Measurements from ENCODE around the gene CLHC1. TPM values are rescaled to one million over a fixed set of nuclear protein-coding genes. Genes with fewer than 3 reads are reported as not detected.
"Not testable (repeated sequence)": the region's sequence is repeated elsewhere in the genome, so short reads cannot be mapped to it uniquely, and the experiment has no call there.

Gene CLHC1
- total and polyA plus RNA-seq, 2 donors = 9.4 to 20.1 TPM

- not testable (repeated sequence) for H3K4me3 ChIP-seq (ENCODE audit: low read length in 2 of 2); H3K9me3 ChIP-seq (ENCODE audit: control insufficient read depth in 2 of 2, insufficient read depth in 1 of 2, low read length in 1 of 2); H3K36me3 ChIP-seq (ENCODE audit: control insufficient read depth in 2 of 2, insufficient read depth in 2 of 2, low read length in 1 of 2); H3K4me1 ChIP-seq (ENCODE audit: control insufficient read depth in 2 of 2, insufficient read depth in 2 of 2, low read length in 2 of 2); DNase-seq (ENCODE audit: low read depth in 6 of 9, low spot score in 9 of 9); H3K27ac ChIP-seq (ENCODE audit: low read depth in 1 of 2, low read length in 1 of 2); H3K27me3 ChIP-seq (ENCODE audit: control insufficient read depth in 2 of 2, insufficient read depth in 1 of 2, low read length in 1 of 2)
- WGBS = 97% methylated on average over 2 of the region's 2 CpGs
These were observed 88.4 kb downstream of the CLHC1 start for GRCh38 chr2:55143706-55144105.

- no peak for DNase-seq (ENCODE audit: low read depth in 6 of 9, low spot score in 9 of 9)
- Histone ChIP-seq H3K4me1 (ENCODE audit: control insufficient read depth in 2 of 2, insufficient read depth in 2 of 2, low read length in 2 of 2) (peaks cover 0 to 3% of the 10 kb centered on the region in 2 donors), H3K4me3 (ENCODE audit: low read length in 2 of 2) (no peak overlapping the region), H3K27me3 (ENCODE audit: control insufficient read depth in 2 of 2, insufficient read depth in 1 of 2, low read length in 1 of 2) (no peaks in the 10 kb centered on the region), H3K36me3 (ENCODE audit: control insufficient read depth in 2 of 2, insufficient read depth in 2 of 2, low read length in 1 of 2) (no peaks in the 10 kb centered on the region), H3K9me3 (ENCODE audit: control insufficient read depth in 2 of 2, insufficient read depth in 1 of 2, low read length in 1 of 2) (peaks cover 0 to 3% of the 10 kb centered on the region in 2 donors), H3K27ac (ENCODE audit: low read depth in 1 of 2, low read length in 1 of 2) (no peak overlapping the region)
- 97% methylated on average over 2 of the region's 2 CpGs for WGBS
These were observed 89.6 kb downstream of the CLHC1 start for GRCh38 chr2:55142518-55142917.

GRCh38 chr2:55141572-55142413 lies 90.3 kb downstream of the CLHC1 start:
- Histone ChIP-seq H3K9me3 (ENCODE audit: control insufficient read depth in 2 of 2, insufficient read depth in 1 of 2, low read length in 1 of 2) (peaks cover 0 to 3% of the 10 kb centered on the region in 2 donors), H3K36me3 (ENCODE audit: control insufficient read depth in 2 of 2, insufficient read depth in 2 of 2, low read length in 1 of 2) (no peaks in the 10 kb centered on the region), H3K27ac (ENCODE audit: low read depth in 1 of 2, low read length in 1 of 2) (no peak overlapping the region), H3K4me1 (ENCODE audit: control insufficient read depth in 2 of 2, insufficient read depth in 2 of 2, low read length in 2 of 2) (peaks cover 0 to 7% of the 10 kb centered on the region in 2 donors), H3K27me3 (ENCODE audit: control insufficient read depth in 2 of 2, insufficient read depth in 1 of 2, low read length in 1 of 2) (no peaks in the 10 kb centered on the region), H3K4me3 (ENCODE audit: low read length in 2 of 2) (no peak overlapping the region)
- 91% methylated on average over 9 of the region's 9 CpGs for WGBS
- no peak for DNase-seq (ENCODE audit: low read depth in 6 of 9, low spot score in 9 of 9)

GRCh38 chr2:55140316-55141219 lies 91.5 kb downstream of the CLHC1 start:
- 85% methylated on average over 8 of the region's 8 CpGs for WGBS
- no peak overlapping the region for H3K27ac ChIP-seq (ENCODE audit: low read depth in 1 of 2, low read length in 1 of 2)
- H3K4me3 ChIP-seq (ENCODE audit: low read length in 2 of 2) = no peak overlapping the region
- H3K9me3 ChIP-seq (ENCODE audit: control insufficient read depth in 2 of 2, insufficient read depth in 1 of 2, low read length in 1 of 2) = peaks cover 0 to 3% of the 10 kb centered on the region in 2 donors
- no peaks in the 10 kb centered on the region for H3K27me3 ChIP-seq (ENCODE audit: control insufficient read depth in 2 of 2, insufficient read depth in 1 of 2, low read length in 1 of 2)
- H3K36me3 ChIP-seq (ENCODE audit: control insufficient read depth in 2 of 2, insufficient read depth in 2 of 2, low read length in 1 of 2) = no peaks in the 10 kb centered on the region
- DNase-seq (ENCODE audit: low read depth in 6 of 9, low spot score in 9 of 9) = no peak
- peaks cover 0 to 14% of the 10 kb centered on the region in 2 donors for H3K4me1 ChIP-seq (ENCODE audit: control insufficient read depth in 2 of 2, insufficient read depth in 2 of 2, low read length in 2 of 2)

- peaks cover 0 to 1% of the 10 kb centered on the region in 2 donors for H3K9me3 ChIP-seq (ENCODE audit: control insufficient read depth in 2 of 2, insufficient read depth in 1 of 2, low read length in 1 of 2)
- no peak for DNase-seq (ENCODE audit: low read depth in 6 of 9, low spot score in 9 of 9)
- no peaks in the 10 kb centered on the region for H3K27me3 ChIP-seq (ENCODE audit: control insufficient read depth in 2 of 2, insufficient read depth in 1 of 2, low read length in 1 of 2)
- H3K36me3 ChIP-seq (ENCODE audit: control insufficient read depth in 2 of 2, insufficient read depth in 2 of 2, low read length in 1 of 2) = no peaks in the 10 kb centered on the region
- no peak overlapping the region for H3K4me3 ChIP-seq (ENCODE audit: low read length in 2 of 2)
- no peak overlapping the region for H3K27ac ChIP-seq (ENCODE audit: low read depth in 1 of 2, low read length in 1 of 2)
- 97% methylated on average over 3 of the region's 3 CpGs for WGBS
- H3K4me1 ChIP-seq (ENCODE audit: control insufficient read depth in 2 of 2, insufficient read depth in 2 of 2, low read length in 2 of 2) = peaks cover 3 to 20% of the 10 kb centered on the region in 2 donors
These were observed 92.8 kb downstream of the CLHC1 start for GRCh38 chr2:55139305-55139704.

- H3K9me3 ChIP-seq (ENCODE audit: control insufficient read depth in 2 of 2, insufficient read depth in 1 of 2, low read length in 1 of 2) = no peaks in the 10 kb centered on the region
- H3K27ac ChIP-seq (ENCODE audit: low read depth in 1 of 2, low read length in 1 of 2) = no peak overlapping the region
- no peaks in the 10 kb centered on the region for H3K36me3 ChIP-seq (ENCODE audit: control insufficient read depth in 2 of 2, insufficient read depth in 2 of 2, low read length in 1 of 2)
- 97% methylated on average over 5 of the region's 5 CpGs for WGBS
- no peak overlapping the region for H3K4me3 ChIP-seq (ENCODE audit: low read length in 2 of 2)
- peaks cover 8 to 25% of the 10 kb centered on the region in 2 donors for H3K4me1 ChIP-seq (ENCODE audit: control insufficient read depth in 2 of 2, insufficient read depth in 2 of 2, low read length in 2 of 2)
- DNase-seq (ENCODE audit: low read depth in 6 of 9, low spot score in 9 of 9) = no peak
- no peaks in the 10 kb centered on the region for H3K27me3 ChIP-seq (ENCODE audit: control insufficient read depth in 2 of 2, insufficient read depth in 1 of 2, low read length in 1 of 2)
These were observed 93.2 kb downstream of the CLHC1 start for GRCh38 chr2:55138882-55139229.

- Histone ChIP-seq H3K27me3 (ENCODE audit: control insufficient read depth in 2 of 2, insufficient read depth in 1 of 2, low read length in 1 of 2) (no peaks in the 10 kb centered on the region), H3K4me3 (ENCODE audit: low read length in 2 of 2) (no peak overlapping the region), H3K36me3 (ENCODE audit: control insufficient read depth in 2 of 2, insufficient read depth in 2 of 2, low read length in 1 of 2) (no peaks in the 10 kb centered on the region), H3K9me3 (ENCODE audit: control insufficient read depth in 2 of 2, insufficient read depth in 1 of 2, low read length in 1 of 2) (no peaks in the 10 kb centered on the region), H3K27ac (ENCODE audit: low read depth in 1 of 2, low read length in 1 of 2) (no peak overlapping the region), H3K4me1 (ENCODE audit: control insufficient read depth in 2 of 2, insufficient read depth in 2 of 2, low read length in 2 of 2) (peaks cover 10 to 30% of the 10 kb centered on the region in 2 donors)
- no peak for DNase-seq (ENCODE audit: low read depth in 6 of 9, low spot score in 9 of 9)
- WGBS = 89% methylated on average over 12 of the region's 12 CpGs
These were observed 93.8 kb downstream of the CLHC1 start for GRCh38 chr2:55138014-55138881.

- WGBS = 88% methylated on average over 23 of the region's 23 CpGs
- Histone ChIP-seq H3K4me3 (ENCODE audit: low read length in 2 of 2) (no peak overlapping the region), H3K36me3 (ENCODE audit: control insufficient read depth in 2 of 2, insufficient read depth in 2 of 2, low read length in 1 of 2) (no peaks in the 10 kb centered on the region), H3K27me3 (ENCODE audit: control insufficient read depth in 2 of 2, insufficient read depth in 1 of 2, low read length in 1 of 2) (no peaks in the 10 kb centered on the region), H3K27ac (ENCODE audit: low read depth in 1 of 2, low read length in 1 of 2) (no peak overlapping the region), H3K9me3 (ENCODE audit: control insufficient read depth in 2 of 2, insufficient read depth in 1 of 2, low read length in 1 of 2) (no peaks in the 10 kb centered on the region), H3K4me1 (ENCODE audit: control insufficient read depth in 2 of 2, insufficient read depth in 2 of 2, low read length in 2 of 2) (peaks cover 10 to 30% of the 10 kb centered on the region in 2 donors)
- no peak for DNase-seq (ENCODE audit: low read depth in 6 of 9, low spot score in 9 of 9)
These were observed 94.8 kb downstream of the CLHC1 start for GRCh38 chr2:55137024-55137958.
